HG02981 (cell line): ENCODE data around the gene SNX12.

ENCODE experiments used
- ATAC-seq: cut with Tn5 transposase; IDR thresholded peaks from one replicate; pipeline ENCODE4 v1.9.1; 2021; ENCODE audit warnings: mild to moderate bottlenecking, moderate library complexity; ENCODE audit not compliant: unreplicated experiment

SNX12 gene

DNA sequence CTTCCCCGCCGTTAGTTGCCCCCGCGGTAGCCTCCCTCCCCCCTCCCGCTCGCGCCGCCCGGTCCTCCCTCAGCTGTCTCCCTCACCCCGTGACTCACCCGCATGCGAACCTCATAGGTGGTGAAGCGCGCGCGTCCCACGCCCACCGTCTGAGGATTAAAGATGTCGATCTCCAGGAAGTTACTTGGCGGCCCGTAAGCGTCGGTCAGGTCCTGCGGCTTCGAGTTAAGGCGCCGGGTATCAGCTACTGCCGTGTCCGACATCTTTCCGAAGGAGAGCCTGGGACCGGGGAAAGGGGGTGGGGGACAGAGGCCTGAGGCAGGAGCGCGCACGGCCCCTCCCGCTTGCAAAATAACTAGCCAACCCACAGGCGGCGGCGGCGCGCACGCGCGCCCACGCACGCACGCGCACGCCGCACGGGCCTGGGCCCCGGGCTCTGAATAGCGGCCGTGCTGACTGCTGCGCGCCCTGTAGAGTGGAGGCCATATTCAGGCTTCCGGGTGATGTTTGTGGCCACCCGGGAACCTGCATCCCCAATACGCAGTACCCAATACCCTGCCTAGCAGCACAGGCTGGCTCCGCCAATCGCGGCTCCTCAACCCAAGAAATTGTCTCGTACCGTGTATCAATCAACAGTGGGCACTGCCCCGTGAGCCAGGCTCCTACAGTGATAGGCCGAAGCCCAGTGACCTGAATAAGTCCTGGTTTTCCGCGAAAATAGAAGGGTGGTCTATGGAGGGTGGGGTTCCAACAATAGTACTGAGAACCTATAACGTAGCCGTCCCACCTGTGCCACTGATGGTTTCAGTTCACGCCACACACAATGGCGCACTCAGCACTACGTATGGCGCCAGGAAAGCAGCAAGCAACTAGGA lies at the start of gene SNX12:
SNX12 (minus strand) TSS at position 291 of the 875 bp plus-strand sequence; CDS start at position 263, 28 bp downstream.
- ATAC-seq: peak; percentile 95

DNA sequence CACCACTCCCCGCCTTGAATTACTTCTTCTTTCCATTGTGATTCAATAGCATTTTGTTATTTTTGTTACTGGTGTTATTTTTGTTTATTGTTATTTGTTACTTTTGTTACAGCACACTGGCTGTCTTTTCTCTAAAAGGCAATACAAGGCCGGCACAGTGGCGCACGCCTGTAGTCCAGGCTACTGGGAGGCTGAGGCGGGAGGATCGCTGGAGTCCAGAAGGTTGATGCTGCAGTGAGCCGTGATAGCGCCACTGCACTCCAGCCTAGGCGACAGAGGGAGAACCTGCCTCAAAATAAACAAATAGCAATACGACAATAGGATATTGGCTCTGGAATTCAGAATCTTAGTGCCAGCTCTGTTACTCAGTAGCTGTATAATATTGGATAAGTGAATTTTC lies 49.2 kb upstream of the SNX12 start:
- no peak for ATAC-seq

DNA sequence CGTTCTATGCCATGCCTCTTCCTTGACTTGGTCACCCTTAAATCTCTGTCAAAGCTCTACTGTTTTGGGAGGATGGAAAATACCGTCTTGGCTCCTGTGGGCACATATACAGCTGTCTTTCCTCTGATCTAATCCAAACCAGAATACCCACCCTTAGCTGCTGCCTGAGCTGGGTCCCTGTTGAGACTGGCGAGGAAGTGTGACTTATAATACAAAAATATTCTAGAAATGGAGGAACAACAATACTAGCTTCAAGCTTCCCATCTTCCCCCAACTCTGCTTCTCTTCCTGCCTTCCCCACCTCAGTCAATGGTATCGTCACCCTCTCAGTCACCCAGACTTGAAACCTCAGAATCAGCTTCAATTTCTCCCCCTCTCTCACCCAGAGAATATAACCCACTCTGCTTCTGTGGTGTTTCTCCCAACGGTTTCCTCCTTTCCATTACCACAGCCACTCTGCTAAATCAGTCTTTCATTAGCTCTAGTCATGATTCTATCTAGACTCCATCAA lies 43.8 kb upstream of the SNX12 start:
- peak; percentile 15 for ATAC-seq

DNA sequence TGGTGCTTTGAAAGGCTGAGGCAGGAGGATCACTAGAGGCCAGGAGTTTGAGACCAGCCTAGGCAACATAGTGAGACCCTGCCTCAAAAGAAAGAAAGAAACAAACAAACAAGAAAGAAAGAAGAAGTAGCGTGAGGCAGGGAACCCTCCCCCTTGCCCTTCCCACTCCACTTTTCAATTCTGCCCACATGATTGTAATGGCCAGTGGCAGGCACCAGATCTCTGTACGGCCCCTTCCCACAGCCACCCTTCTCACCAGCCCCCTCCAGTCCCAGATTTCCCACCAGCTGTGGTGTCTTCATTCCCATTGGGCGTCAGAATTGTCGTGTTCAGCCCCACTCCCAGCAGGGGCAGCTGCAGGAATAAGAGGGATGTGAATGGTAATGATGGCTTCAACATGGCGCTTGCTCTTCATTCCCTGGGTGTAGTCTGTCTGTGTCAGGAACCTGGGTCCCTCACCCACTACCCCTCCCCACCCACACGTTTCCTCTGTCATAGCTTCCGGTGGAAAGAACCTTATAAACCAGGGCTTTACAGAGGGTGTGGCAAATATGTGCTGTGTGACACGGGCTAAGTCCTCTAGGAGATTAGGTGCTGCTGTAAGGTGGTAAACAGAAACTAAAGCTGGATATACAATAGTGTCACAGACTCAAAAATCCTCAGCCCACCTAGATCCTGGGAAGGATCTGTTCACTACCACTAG lies 43.2 kb upstream of the SNX12 start, which contains the start of gene IL2RG:
IL2RG (minus strand) TSS at position 437 of the 703 bp plus-strand sequence; CDS start at position 399, 38 bp downstream.
- ATAC-seq: peak; percentile 90

DNA sequence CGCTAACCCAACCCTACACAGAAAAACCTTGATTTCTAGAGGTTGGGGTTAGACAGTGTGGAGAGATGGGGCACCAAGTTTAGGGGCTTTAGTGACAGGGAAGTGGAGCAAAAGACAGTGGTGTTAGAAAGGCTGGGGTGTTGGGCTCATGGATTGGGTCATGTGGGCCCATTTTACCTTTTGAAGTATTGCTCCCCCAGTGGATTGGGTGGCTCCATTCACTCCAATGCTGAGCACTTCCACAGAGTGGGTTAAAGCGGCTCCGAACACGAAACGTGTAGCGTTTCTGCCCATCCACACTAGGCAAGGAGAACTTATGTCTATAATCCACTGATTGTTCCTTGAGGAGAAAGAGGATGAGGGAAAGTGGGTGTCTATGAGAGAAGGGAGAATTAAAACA lies 40.9 kb upstream of the SNX12 start:
- ATAC-seq: no peak

DNA sequence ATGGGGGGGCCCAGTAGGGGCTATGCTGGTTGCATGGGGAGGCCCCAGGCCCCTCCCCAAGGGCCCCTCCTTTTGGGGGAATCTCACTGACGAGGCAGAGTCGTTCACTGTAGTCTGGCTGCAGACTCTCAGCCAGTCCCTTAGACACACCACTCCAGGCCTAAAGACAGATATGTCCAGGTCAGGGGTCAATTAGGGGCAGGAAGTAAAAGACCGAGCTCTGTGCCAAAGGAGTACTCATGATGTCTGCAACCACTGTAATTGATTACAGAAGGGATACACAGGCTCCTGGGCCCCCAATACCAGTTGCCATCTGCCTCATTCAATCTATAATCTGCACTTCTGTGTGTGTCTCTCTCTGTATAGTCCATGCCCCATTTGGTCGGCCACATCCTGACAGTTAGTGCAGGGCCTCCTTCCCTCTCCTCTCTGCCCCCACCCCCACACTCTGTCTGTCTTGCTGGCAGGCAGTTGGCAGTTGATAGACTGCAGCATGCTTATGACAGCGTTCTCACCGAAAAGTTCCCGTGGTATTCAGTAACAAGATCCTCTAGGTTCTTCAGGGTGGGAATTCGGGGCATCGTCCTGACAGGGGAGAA lies 39.7 kb upstream of the SNX12 start:
- no peak for ATAC-seq

DNA sequence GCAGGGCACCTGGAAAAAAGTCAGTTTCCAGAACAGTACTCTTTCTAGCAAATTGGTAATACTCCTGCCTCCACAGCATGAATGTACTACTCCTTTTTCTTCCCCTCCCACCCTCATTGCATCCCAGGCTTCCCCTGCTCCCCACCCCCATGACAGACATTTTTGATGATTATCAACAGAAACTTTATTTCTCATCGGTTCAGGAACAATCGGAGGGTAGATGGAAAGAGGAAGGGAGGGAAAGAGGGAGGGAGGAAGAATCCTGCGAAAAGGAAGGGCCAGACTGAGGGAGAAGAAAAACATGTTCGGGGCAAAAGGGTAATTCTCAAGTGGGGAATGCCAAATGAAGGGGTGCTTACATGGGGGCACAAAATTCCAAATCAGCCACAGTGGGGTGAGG lies 39.1 kb upstream of the SNX12 start:
- ATAC-seq: no peak

DNA sequence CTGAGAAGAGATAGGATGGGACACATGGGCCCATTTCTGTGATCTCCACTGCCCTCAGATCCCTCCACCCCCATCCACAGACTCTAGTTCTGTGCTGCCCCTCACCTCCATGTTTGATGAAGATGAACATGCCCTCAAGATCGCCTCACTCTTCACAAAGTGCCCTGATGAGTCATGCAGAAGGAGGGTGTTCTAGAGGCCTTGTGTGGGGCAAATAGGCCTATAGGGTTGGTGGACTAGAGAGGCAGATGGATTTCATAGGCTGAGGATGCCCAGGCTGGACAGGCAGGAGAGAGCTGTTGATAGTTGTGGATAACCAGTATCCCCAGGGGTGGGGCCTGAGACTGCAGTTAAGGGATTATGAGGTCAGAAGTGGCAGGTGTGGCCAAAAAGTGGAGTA lies 38.3 kb upstream of the SNX12 start, which contains the start of gene CXorf65:
CXorf65 (minus strand) TSS at position 314 of the 400 bp plus-strand sequence; CDS start at position 130, 184 bp downstream.
- ATAC-seq: no peak

DNA sequence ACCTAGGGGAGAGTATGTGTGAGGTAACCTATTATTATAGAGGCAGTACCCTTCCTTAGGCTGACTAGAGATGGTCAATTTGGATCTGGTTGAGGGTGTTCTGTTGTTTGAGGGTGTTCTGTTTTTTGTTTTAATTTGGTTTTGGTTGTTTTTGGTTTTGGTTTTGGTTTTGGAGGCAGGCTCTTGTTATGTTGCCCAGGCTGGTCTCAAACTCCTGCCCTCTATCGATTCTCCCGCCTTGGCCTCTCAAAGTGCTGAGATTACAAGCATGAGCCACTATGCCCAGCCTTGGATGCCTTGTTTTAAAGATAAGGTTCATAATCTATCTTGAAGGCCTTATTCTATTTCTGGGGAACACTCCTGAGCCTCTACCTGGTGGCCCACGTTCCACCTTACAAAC lies 37.5 kb upstream of the SNX12 start:
- ATAC-seq: no peak

DNA sequence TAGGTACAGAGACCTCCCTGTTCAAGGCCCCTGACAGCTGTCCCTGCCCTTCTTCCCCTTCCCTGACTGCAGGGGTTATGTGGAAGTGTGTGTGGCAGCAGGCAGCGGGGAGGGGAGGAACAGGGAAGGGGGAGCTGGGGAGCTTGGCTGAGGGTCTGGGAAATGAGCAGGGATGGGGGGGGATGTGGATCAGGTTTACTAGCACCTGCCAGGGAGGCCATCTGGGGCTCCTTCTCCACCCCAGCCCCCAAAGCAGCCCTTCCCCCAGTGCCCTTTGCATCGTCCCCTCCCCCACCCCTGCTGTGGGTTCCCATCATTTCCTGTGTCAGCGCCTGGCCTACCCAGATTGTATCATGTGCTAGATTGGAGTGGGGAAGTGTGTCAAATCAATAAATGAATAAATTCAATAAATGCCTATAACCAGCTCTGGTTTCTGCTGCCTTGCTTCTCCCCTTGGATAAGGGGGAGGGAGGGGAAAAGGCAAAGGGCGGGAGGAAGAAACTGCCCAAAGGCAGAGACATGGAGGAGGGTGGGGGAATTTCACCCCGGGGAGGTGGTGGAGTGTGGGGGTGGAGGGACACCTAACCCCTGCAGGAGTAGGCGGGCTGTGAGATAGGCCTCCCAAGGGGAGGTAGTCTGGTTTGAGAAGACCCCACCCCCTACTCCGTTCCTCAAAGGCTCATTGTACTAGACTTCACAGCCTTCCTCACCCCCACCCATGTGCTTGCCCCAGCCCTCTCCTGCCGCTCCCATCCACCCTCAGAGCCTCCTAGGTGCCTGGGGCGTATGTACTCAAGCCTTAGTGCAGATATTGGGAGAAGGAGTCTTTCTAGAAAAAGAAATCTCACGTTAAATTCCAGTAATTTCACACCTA lies 35.2 kb upstream of the SNX12 start:
- peak; percentile 56 for ATAC-seq

DNA sequence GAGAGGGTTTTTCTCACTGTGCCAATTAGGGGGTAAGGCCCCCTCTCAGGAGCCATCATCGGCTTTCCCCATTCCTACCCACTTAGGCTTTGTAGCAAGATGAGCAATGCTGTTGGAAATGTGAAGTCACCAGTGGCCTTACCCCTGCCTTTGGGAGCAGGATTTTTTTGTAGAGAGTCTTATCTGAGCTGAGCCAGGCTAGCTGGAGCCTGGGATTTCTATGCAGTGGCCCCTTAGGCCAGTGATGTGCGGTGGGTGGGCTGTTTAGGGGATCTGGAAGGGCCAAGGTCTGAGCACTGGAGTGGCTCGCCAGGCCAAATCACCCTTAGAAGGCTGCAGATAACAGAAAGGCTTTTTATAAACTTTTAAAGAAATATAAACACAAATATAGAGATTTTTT lies 34.2 kb upstream of the SNX12 start:
- ATAC-seq: no peak

DNA sequence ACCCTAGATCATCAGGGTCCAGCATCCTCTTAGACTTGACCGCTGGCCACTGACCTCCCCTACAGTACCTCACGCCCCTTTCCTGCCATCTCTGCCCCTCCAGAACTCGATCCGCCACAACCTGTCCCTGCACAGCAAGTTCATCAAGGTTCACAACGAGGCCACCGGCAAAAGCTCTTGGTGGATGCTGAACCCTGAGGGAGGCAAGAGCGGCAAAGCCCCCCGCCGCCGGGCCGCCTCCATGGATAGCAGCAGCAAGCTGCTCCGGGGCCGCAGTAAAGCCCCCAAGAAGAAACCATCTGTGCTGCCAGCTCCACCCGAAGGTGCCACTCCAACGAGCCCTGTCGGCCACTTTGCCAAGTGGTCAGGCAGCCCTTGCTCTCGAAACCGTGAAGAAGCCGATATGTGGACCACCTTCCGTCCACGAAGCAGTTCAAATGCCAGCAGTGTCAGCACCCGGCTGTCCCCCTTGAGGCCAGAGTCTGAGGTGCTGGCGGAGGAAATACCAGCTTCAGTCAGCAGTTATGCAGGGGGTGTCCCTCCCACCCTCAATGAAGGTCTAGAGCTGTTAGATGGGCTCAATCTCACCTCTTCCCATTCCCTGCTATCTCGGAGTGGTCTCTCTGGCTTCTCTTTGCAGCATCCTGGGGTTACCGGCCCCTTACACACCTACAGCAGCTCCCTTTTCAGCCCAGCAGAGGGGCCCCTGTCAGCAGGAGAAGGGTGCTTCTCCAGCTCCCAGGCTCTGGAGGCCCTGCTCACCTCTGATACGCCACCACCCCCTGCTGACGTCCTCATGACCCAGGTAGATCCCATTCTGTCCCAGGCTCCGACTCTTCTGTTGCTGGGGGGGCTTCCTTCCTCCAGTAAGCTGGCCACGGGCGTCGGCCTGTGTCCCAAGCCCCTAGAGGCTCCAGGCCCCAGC lies 32.7 kb upstream of the SNX12 start:
- no peak for ATAC-seq

DNA sequence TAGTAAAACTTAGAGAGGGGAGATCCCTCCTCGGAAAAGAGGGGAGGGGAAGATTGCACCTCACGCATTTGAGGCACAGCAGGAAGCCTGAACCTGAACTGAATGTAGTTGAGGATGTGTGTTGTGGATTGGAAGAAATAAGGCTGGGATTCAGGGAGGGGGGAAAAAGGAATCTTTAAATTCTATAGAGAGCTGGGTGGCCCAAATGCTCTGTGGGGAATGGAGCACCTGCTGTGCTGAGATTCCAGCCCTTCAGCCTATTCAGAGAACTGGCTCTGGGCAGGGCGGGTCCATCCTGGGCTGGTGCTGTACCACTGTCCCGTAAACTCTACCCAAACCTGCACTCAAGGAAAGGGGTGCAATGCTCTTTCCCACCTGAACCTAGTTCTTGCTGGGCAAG lies 31.6 kb upstream of the SNX12 start:
- ATAC-seq: no peak

DNA sequence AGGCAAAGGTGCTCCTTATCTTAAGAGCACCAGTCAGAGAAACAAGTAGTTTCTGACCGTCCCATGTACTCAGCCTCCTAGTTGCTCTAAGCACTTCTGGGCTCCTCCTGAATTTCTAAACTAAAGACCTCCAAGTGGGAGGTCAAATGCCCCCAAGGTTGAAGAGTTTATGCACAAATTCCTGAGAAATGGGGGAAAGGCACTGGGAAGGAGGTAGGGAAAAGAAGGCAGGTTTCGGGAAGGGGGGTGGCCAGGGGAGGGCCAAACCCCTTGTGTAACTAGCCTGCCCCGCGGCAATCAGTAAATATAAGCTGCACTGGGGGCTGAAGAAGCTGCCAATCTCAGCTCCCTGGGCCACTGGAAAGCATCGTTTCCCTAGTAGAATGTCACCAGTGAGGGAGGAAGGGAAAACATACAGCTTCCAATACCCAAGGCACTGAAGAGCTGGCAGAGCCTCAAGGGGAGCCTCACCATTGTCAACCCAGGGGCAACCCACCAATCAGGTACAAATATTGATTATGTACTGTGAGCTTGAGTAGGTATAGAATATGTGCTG lies 30.9 kb upstream of the SNX12 start:
- ATAC-seq: no peak

DNA sequence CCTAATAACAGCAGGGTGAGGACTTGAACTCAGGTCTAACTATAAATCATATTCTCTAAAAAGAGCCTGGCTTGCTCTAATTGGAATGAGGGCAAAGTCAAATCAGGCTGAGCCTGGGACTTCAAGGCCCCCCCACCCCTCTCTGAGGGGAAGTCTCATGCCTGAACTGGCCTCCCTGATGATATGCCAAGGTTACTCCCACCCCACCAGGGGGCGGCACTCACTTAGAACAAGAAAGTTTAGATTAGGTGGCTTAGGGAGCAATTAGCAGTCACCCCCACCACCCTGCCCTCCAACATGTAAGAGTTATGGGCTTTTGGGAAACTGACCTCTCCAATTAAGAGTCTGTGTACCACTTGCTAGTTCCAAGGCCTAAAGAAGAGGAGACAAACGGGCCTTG lies 30.2 kb upstream of the SNX12 start:
- no peak for ATAC-seq

DNA sequence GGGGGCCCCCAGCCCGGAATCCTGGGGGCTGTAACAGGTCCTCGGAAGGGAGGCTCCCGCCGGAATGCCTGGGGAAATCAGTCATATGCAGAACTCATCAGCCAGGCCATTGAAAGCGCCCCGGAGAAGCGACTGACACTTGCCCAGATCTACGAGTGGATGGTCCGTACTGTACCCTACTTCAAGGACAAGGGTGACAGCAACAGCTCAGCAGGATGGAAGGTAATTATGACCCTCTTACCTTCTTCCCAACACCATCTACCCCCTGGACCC lies 28.6 kb upstream of the SNX12 start:
- ATAC-seq: no peak

DNA sequence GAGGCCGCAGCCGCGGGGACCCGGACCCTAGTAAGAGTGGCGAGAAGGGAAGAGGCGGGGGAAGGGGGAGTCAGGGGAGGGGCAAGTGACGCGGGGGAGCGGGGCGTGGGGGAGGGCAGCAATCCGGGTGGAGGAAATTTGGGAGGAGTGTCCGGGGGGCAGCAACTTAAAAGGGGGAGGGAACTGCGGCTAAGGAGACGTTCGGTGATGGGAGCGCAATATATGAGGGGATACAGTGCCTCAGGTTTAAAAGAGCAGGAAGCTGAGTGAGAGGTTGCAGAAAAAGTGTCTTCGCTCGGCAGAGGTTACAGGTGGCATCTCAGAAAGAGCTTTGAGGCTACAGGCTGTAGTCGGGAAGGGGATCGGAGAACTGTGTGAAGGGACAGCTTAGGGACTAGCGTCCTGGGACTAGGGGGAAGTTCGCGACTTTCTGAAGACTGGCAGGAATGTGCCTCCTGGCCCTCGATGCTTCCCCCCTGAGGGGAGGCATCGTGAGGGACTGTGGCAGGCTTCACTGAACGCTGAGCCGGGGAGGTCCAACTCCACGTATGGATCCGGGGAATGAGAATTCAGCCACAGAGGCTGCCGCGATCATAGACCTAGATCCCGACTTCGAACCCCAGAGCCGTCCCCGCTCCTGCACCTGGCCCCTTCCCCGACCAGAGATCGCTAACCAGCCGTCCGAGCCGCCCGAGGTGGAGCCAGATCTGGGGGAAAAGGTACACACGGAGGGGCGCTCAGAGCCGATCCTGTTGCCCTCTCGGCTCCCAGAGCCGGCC lies 28.0 kb upstream of the SNX12 start:
- no peak for ATAC-seq

DNA sequence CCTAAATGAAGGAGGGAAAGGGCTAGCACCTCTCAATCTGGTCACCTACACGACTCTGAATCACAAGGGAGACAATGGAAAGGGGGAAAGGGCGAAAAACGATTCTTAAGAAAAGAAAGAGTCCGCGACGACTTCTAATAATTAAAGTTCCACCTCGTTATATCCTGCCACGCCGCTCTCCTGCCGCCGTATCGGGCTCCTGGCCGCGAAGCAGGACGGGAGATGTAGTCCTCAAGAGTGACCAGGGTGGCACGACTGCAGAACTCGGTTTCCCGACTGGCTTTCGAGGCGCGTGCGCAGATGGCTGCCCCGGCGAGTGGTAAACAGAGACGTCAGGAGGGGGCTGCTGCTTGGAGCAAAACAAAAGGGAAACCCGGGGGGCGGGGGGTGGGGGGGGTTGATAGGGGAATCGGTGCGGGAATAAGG lies 27.4 kb upstream of the SNX12 start, which contains the start of gene FOXO4:
FOXO4 (plus strand) TSS at position 297 of the 426 bp plus-strand sequence. CDS start 678 bp downstream, outside the sequence.
- peak; percentile 95 for ATAC-seq
